Liver (tissue), 3 donors: ENCODE results near the gene FBXL13.

ENCODE experiments used
- CTCF ChIP-seq: fragments of 150-350 bp; IDR thresholded peaks from 2 replicates; pipeline ENCODE4 v1.5.1; 2017; ENCODE audit warnings: improper control_type of control experiment, low read depth, low read length; ENCODE audit not compliant: missing input control
- FOXA2 ChIP-seq: IDR thresholded peaks from 2 replicates; pipeline ENCODE4 v1.6.1; 2016; ENCODE audit warnings: antibody characterized with exemption
- RAD21 ChIP-seq, 2 donors: IDR thresholded peaks; 2 replicates each; pipeline ENCODE4 v1.6.1; 2016; ENCODE audit warnings: antibody characterized with exemption in 2 of 2, mild to moderate bottlenecking in 2 of 2
- RXRA ChIP-seq, 2 donors: IDR thresholded peaks; 2 replicates each; pipeline ENCODE4 v1.6.1; 2017 to 2018; ENCODE audit warnings: antibody characterized with exemption in 2 of 2, mild to moderate bottlenecking in 1 of 2
- YY1 ChIP-seq: IDR thresholded peaks from 2 replicates; pipeline ENCODE4 v1.6.1; 2016; ENCODE audit warnings: antibody characterized with exemption, mild to moderate bottlenecking
- TF ChIP-seq, protein P1 (sequence below): IDR thresholded peaks from 2 replicates; pipeline ENCODE4 v1.6.1; 2016; ENCODE audit warnings: antibody characterized with exemption
- donor health status: healthy.
- donor health status: healthy.

- TF ChIP-seq CTCF, result no peak
- TF ChIP-seq YY1, result no peak
- TF ChIP-seq RXRA (IDR thresholded peaks at IDR 0.05), result no peak
- TF ChIP-seq, protein P1, sequence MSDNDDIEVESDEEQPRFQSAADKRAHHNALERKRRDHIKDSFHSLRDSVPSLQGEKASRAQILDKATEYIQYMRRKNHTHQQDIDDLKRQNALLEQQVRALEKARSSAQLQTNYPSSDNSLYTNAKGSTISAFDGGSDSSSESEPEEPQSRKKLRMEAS, result no peak
- no peak for TF ChIP-seq RAD21 (IDR thresholded peaks at IDR 0.05)
- TF ChIP-seq FOXA2, result no peak
Measured at GRCh38 chr7:102943423-102944169, 131.0 kb downstream of the FBXL13 start.
